ENCODE data around the gene SMAD6.

The SMAD6 gene

DNA sequence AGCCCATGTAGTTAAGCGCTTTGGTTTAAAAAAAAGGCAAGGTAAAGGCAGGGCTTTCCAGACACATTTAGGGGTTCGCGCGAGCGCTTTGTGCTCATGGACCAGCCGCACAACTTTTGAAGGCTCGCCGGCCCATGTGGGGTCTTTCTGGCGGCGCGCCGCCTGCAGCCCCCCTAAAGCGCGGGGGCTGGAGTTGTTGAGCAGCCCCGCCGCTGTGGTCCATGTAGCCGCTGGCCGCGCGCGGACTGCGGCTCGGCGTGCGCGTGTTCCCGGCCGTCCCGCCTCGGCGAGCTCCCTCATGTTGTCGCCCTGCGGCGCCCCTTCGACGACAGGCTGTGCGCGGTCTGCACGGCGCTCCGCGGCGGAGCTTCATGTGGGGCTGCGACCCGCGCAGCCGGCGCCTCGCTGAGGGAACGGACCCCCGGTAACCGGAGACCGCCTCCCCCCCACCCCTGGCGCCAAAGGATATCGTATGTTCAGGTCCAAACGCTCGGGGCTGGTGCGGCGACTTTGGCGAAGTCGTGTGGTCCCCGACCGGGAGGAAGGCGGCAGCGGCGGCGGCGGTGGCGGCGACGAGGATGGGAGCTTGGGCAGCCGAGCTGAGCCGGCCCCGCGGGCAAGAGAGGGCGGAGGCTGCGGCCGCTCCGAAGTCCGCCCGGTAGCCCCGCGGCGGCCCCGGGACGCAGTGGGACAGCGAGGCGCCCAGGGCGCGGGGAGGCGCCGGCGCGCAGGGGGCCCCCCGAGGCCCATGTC, 927 bp downstream of the SMAD6 start:
- TF ChIP-seq, protein P1, sequence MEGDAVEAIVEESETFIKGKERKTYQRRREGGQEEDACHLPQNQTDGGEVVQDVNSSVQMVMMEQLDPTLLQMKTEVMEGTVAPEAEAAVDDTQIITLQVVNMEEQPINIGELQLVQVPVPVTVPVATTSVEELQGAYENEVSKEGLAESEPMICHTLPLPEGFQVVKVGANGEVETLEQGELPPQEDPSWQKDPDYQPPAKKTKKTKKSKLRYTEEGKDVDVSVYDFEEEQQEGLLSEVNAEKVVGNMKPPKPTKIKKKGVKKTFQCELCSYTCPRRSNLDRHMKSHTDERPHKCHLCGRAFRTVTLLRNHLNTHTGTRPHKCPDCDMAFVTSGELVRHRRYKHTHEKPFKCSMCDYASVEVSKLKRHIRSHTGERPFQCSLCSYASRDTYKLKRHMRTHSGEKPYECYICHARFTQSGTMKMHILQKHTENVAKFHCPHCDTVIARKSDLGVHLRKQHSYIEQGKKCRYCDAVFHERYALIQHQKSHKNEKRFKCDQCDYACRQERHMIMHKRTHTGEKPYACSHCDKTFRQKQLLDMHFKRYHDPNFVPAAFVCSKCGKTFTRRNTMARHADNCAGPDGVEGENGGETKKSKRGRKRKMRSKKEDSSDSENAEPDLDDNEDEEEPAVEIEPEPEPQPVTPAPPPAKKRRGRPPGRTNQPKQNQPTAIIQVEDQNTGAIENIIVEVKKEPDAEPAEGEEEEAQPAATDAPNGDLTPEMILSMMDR (IDR thresholded peaks at IDR 0.05), result no peak
- no peaks in the 10 kb centered on the region for H3K27me3 ChIP-seq (ENCODE audit: control insufficient read depth, insufficient read depth, low read length)
- H3K9ac ChIP-seq, result no peak overlapping the region
- H3K4me3 ChIP-seq (ENCODE audit: low read depth, low read length), result peak overlapping the region; percentile 53
- H2AFZ ChIP-seq, result peak overlapping the region; percentile 82
- H3K36me3 ChIP-seq (ENCODE audit: control insufficient read depth, insufficient read depth, low read length), result no peaks in the 10 kb centered on the region
- no peaks in the 10 kb centered on the region for H3K9me3 ChIP-seq (ENCODE audit: control insufficient read depth, low read length)
- no peaks in the 10 kb centered on the region for H3K79me2 ChIP-seq
- H3K4me1 ChIP-seq, result no peaks in the 10 kb centered on the region
- H3K27ac ChIP-seq, result peak overlapping the region; percentile 69
- H3K4me2 ChIP-seq (ENCODE audit: low read length), result peak overlapping the region; percentile 86

DNA sequence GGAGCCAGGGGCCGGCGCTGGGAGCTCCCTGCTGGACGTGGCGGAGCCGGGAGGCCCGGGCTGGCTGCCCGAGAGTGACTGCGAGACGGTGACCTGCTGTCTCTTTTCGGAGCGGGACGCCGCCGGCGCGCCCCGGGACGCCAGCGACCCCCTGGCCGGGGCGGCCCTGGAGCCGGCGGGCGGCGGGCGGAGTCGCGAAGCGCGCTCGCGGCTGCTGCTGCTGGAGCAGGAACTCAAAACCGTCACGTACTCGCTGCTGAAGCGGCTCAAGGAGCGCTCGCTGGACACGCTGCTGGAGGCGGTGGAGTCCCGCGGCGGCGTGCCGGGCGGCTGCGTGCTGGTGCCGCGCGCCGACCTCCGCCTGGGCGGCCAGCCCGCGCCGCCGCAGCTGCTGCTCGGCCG, 1.5 kb downstream of the SMAD6 start:
- Histone ChIP-seq H3K27ac (no peak overlapping the region), H3K79me2 (no peaks in the 10 kb centered on the region), H3K9me3 (ENCODE audit: control insufficient read depth, low read length) (no peaks in the 10 kb centered on the region), H3K4me1 (no peaks in the 10 kb centered on the region), H3K4me3 (ENCODE audit: low read depth, low read length) (no peak overlapping the region), H3K27me3 (ENCODE audit: control insufficient read depth, insufficient read depth, low read length) (no peaks in the 10 kb centered on the region), H3K36me3 (ENCODE audit: control insufficient read depth, insufficient read depth, low read length) (no peaks in the 10 kb centered on the region), H2AFZ (no peak overlapping the region), H3K9ac (no peak overlapping the region), H3K4me2 (ENCODE audit: low read length) (peak overlapping the region; percentile 86)
- TF ChIP-seq, protein P1 (IDR thresholded peaks at IDR 0.05), result no peak

DNA sequence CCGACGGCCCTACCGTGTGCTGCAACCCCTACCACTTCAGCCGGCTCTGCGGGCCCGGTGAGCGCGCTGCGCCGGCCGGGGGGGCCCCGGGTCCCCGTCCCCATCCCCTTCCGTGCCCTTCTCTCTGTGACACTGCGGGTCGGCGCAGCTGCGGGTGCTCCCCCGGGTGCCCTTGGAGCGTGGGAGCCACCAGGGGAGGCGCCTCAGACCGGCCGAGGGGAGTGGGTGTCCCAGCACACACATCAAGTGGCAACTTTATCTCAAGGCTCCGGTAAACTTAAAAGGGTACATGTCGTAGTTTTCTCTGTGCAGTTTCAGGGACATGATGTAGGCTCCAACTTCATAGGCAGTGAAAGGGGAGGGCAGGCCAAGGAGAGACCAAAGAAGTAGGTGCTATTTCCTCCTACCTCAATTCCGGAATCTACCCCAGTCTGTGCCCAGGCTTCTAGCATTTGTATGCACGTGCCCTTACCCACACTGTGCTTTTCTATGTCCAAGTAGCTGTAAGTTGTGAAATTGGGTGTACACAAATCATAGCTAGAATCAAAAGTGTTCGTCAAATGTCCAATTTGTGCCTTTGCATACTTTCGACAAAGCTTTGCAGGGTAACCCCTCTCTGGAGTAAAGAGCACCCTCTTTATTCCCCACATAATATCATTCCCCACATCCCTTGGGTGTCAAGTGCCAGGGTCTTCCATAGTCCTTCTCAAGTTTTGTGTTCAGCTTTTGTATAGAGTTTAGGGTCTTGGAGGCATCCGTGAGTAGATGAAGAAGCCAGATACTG, 2.2 kb downstream of the SMAD6 start:
- H3K27me3 ChIP-seq (ENCODE audit: control insufficient read depth, insufficient read depth, low read length), result no peaks in the 10 kb centered on the region
- no peaks in the 10 kb centered on the region for H3K4me1 ChIP-seq
- no peaks in the 10 kb centered on the region for H3K9me3 ChIP-seq (ENCODE audit: control insufficient read depth, low read length)
- no peak overlapping the region for H3K9ac ChIP-seq
- H3K36me3 ChIP-seq (ENCODE audit: control insufficient read depth, insufficient read depth, low read length), result no peaks in the 10 kb centered on the region
- TF ChIP-seq, protein P1 (IDR thresholded peaks at IDR 0.05), result no peak
- no peaks in the 10 kb centered on the region for H3K79me2 ChIP-seq
- H3K4me2 ChIP-seq (ENCODE audit: low read length), result peak overlapping the region; percentile 34
- H3K4me3 ChIP-seq (ENCODE audit: low read depth, low read length), result peak overlapping the region; percentile 39
- no peak overlapping the region for H3K27ac ChIP-seq
- peak overlapping the region; percentile 28 for H2AFZ ChIP-seq

DNA sequence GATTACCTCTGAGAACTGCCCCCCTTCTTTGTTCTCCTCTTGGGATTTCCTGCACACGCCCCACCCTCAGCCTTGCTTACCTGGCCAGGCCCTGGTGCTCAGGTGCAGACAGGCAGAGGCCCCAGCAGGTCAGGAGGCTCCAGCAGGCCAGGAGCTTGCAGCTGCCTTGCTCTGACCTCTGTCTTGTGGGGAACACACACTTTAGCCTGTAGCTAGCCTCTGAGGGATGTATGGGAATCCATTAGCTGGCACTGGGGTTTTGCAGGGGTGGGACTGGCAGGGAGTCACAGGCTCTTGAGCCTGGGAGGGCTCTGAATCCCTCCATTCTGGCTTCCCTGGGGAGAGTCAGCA, 2.7 kb downstream of the SMAD6 start:
- no peak overlapping the region for H3K9ac ChIP-seq
- H3K4me3 ChIP-seq (ENCODE audit: low read depth, low read length), result no peak overlapping the region
- H2AFZ ChIP-seq, result no peak overlapping the region
- TF ChIP-seq, protein P1 (IDR thresholded peaks at IDR 0.05), result no peak
- H3K27ac ChIP-seq, result no peak overlapping the region
- no peaks in the 10 kb centered on the region for H3K36me3 ChIP-seq (ENCODE audit: control insufficient read depth, insufficient read depth, low read length)
- no peaks in the 10 kb centered on the region for H3K9me3 ChIP-seq (ENCODE audit: control insufficient read depth, low read length)
- peak overlapping the region; percentile 34 for H3K4me2 ChIP-seq (ENCODE audit: low read length)
- H3K4me1 ChIP-seq, result no peaks in the 10 kb centered on the region
- H3K27me3 ChIP-seq (ENCODE audit: control insufficient read depth, insufficient read depth, low read length), result no peaks in the 10 kb centered on the region
- no peaks in the 10 kb centered on the region for H3K79me2 ChIP-seq
